Superior temporal gyrus (tissue), 1 donor: ENCODE results near the gene TSC22D1.

ENCODE experiments used
- DNase-seq: peaks from one replicate; pipeline ENCODE4 v3.0.0-alpha.2; 2016; ENCODE audit errors: extremely low spot score

The TSC22D1 gene

DNA sequence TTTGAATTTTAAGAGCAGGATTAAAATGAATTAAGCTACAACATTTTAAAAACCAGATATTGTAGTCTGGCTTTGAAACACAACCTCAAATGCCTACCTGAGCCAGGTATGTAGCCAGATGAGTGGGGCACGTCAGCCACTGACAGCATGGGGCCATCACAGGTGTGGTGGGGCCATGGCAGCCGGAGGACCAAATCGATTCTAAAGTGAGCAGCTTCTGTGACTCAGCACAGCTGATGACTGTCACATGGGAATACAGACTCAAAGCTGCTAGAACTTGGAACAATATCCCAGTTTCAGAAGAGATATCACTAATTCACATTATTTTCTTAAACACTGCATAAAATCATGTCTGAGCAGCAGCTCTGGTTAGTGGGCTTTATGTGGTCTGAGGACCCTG lies 149.7 kb downstream of the TSC22D1 start:
- peak; percentile 23 for DNase-seq

- DNase-seq: no peak
These were observed 150.4 kb downstream of the TSC22D1 start for GRCh38 chr13:44425815-44426078.

DNA sequence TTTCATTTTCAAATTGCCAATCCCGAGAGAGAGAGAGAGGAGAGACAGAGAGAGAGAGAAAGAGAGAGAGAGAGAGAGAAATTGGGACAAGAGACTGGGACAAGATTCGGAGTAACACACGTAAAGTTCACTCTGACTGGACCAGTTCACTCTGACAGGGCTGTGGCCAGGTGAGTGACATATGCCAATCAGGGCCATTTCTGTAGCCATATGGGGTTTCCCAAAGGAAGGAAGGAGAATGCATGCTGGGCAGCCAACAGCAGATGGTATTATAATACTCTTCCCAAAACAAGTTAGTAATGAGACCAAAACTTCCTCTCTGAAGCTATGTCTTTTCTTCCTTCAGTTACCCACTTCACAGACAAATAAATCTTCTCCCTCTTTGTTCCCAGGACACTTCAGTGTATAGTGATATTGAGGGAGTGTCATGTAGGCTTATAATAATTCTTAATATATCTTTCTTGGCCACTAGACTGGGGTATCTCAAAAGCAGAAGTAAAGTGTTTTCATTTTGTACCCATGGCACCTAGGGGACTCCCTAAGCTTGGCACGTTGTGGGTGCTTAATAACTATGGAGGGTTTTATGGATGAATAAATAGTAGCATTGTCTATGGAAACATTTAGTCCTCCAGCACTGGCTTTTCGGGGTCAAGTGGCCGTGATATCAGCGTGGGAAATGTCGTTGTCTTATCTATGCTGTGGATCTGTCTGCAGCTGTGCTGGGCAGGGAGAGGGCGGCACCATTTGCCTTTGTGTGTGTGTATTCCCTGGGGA lies 150.9 kb downstream of the TSC22D1 start:
- DNase-seq: no peak

DNA sequence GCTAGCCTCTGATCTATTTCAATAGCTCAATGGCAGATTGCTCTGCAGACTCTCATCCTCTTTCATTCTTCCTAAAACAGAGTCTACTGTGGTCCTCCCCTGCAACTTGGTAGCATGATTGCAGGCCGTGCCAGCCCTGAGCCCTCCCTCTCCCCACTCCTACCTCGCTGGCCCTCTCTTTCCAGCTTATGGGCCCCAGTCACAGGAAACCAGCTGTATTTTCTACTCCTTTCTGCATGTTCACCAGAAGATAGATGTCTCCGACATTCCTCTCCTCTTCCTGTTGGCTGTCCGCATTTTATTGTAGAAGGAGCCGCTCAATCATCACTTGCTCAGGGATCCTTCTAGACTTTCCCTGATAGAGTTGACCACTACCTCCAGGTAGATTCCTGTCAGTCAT lies 152.3 kb downstream of the TSC22D1 start:
- no peak for DNase-seq

DNA sequence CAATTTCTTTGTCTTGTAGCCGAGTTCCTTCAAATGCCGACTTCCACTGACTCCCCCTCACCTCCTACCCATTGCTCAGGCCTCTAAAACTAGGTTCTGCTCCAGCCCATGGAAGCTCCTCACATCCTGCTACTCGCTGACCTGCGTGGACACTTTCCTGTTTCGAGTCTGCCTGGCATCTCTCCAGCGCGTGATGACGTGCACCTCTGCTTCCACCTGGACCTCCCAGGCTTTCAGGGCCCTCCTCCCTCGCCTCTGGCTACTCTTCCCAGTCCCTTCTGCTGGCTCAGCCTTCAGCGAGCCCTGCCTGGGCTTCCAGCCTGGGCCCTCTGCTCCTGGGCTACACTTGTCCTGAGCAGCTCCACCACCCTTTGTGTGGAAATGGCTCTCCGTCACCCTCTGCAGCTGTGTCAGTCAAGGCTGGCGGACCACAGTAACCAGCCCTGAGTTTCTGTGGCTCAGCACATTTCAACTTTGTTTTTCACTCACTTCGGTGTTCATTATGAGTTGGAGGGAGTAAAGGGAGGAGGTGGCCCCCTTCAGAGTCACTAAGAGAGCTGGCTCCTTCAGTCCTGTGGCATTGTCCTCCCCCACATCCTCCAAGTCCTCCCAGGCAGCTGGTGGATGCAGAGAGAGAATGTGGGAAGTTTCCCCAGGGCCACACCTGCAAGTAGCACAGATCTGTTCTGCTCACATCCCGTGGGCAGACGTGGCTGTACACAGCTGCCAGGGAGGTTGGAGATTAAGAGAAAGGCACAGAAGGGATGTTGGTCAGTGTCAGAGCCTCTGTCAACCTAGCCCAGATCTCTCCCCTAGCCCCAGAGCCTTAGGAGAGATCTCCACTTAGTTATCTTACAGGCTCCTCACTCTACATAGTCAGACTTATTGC lies 153.1 kb downstream of the TSC22D1 start:
- no peak for DNase-seq

DNA sequence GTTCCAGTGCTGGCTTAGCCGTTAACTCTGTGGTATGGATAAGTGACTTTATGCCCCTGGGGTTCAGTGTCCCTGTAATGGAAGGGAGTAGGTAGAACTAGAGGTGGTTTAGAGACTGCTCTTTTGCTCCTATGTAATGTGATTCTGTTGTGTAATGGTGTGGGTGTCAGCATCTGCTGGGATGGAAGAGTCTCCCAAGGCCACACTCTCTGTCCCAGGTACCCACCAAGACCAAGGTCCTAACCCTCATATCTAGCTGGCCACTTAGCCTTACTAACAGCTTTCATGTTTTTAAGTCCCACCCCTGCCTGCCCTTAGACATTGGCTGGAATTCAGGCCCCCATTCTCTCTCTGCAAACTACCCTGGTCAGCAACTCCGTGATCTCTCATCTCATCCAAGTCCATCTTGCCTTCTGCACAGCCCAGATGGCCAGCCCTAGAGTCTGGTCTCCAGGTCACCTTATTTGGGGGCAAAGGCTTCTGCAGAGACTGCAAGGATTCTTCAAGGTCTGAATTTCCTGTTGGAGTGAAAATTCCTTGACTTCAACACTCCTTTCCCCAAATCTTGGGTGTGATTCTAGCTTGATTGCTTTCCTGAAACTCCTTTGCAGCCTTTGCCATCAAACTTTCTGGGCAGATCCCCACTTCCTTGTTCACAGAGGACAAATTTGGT lies 154.1 kb downstream of the TSC22D1 start:
- DNase-seq: no peak

DNA sequence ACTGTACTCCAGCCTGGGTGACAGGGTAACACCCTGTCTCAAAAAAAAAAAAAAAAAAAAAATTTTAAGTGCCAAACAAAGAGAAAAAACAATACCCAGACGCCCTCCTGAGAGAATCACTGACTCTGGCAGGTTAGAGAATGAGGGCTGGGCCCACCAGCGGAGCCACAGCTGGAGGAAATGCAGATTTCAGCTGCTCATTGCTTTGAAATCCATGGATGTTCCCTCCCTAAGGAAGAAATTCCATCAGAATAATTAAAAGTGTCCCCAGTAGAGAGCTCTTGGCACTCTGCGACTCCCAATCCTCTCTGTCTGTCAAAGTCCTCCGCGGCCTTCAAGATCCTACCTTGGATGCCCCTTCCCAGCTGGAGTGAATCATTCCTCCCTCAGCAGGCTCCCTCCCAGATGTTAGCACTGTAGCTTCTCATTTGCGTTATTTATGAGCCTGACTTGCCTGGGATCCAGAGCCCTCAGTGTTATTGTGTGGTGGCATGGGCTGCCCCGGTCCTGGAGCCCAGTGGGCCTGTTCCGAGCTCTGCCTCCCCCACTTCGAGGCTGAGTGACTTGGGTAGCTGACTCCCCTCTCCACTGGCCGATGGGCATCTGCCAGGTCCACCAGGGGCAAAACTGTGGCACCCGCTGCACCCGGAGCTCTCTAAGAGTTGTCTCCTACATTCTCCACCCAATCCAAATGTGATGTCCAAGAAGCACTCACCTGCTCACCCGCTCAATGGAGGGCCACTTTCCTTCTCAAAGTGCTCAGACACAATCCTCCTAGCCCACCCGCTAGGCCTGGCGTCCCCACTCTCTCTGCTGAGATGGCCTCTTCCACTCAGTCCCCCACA lies 155.5 kb downstream of the TSC22D1 start:
- no peak for DNase-seq

DNA sequence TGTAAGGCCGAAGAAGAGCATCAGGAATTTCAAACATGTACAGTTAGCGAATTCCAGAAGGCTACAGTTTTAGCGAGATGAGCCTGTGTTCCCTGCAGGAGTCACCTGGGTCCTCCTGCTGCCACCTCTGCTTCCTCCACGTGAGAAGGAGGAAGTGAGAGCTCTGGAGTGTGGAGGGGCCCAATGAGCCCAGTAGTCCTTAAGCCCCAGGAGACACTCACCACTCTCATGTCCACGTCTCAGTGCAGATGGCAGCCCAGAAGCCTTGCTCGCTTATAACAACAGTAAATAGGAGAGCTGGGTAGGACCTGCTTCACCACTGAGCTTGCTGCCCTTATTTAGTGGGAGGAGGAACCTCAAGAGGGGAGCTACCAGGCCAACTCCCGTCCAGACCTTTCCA lies 158.3 kb downstream of the TSC22D1 start:
- DNase-seq: no peak

- no peak for DNase-seq
These were observed 158.7 kb downstream of the TSC22D1 start for GRCh38 chr13:44417446-44417845.

DNA sequence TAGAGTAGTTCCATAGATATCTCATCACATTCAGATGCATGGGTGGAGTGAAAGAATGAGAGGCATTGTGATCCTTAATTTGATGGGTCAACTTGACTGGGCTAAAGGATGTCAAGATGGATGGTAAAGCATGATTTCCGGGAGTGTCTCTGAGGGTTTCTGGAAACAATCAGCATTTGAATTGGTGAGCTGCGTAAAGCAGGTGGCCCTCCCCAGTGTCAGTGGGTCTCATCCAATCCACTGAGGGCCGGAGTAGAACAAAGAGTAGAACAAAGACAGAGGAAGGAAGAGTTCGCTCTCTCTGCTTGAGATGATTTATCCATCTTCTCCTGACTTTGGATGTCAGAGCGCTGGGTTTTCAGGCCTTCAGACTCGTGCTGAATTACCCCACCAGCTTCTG lies 159.4 kb downstream of the TSC22D1 start:
- no peak for DNase-seq

DNA sequence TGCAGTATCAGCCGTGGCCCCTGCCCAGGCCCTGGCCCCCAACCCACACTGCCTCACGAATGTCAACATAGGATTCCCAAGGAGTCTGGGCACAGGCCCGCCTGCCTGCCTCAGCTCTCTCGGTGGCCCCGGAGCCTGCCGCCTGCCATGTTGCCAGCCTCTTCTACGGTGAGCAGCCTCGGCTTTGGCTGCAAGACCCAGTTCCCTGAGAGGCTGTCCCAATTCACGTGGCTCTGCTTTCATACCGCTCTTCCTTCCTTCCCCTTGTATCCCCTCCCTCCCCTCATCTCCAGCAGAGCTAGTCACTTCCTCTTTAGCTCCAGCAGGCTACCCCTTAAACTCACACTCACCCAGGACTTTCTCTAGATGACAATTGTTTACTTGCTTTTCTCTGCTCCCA lies 159.8 kb downstream of the TSC22D1 start:
- no peak for DNase-seq

DNA sequence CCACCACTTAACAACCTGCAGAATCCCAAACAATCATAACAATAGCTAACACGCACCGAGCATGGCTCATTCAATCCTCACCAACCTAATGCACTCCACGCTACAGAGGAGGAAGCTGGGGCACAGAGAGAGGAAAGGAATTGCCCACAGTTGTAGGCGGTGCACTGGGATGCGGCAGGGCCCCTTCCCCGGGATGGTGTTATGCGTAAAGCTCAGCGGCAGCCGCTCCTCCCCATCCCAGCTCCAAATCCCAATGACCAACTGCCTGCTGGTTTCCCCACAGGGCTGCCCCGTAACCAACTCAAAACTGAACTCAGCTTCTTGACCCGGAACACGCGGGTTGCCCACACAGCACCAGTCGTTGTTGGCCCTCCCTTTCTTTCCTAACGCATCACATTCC lies 160.3 kb downstream of the TSC22D1 start:
- no peak for DNase-seq

GRCh38 chr13:44414716-44415115 lies 161.4 kb downstream of the TSC22D1 start:
- no peak for DNase-seq

- DNase-seq: no peak
These were observed 163.0 kb downstream of the TSC22D1 start for GRCh38 chr13:44413095-44413494.

DNA sequence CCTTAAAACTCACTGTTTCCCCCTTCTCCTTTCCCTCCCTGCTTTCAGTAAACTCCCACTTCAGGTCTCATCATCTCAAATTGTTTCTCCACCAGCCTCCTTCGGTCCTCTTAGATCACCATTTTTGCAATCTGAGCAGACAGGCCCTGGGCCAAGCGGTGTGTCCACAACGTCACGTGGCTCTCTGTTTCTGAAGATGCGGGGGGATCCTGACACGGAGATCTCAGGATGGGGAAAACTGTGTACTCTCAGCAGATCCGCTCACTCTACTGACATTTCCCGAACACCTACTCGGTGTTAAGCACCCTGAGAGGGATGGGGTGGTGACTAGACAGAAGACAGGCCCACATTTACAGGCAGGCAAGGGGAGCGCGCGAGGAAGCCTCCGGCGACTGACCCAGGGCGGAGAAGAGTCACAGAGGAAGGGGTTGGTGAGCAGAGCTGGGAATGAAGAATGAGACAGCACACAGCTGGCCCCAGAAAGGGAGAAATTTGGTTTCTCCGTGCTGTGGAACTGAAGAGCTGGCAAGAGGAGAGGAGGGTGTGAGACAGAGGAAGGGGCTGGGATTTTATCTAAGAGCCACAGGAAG lies 163.7 kb downstream of the TSC22D1 start:
- DNase-seq: no peak

- no peak for DNase-seq
These were observed 164.3 kb downstream of the TSC22D1 start for GRCh38 chr13:44411841-44412240.

GRCh38 chr13:44410328-44410859 lies 165.7 kb downstream of the TSC22D1 start:
- no peak for DNase-seq

- DNase-seq: no peak
These were observed 166.5 kb downstream of the TSC22D1 start for GRCh38 chr13:44409595-44409994.

GRCh38 chr13:44407891-44408290 lies 168.2 kb downstream of the TSC22D1 start:
- DNase-seq: no peak

- no peak for DNase-seq
These were observed 168.8 kb downstream of the TSC22D1 start for GRCh38 chr13:44407379-44407778.

- no peak for DNase-seq
These were observed 169.5 kb downstream of the TSC22D1 start for GRCh38 chr13:44406617-44407016.
